Fibroblast of the conjunctiva (primary cell): ENCODE data around the gene SVIL.
"Not testable (repeated sequence)": the region's sequence is repeated elsewhere in the genome, so short reads cannot be mapped to it uniquely, and the experiment has no call there.

Experiments
- DNase-seq: peaks from one replicate; pipeline ENCODE4 v3.0.0-alpha.2; 2010; ENCODE audit warnings: low read depth

Gene SVIL

DNA sequence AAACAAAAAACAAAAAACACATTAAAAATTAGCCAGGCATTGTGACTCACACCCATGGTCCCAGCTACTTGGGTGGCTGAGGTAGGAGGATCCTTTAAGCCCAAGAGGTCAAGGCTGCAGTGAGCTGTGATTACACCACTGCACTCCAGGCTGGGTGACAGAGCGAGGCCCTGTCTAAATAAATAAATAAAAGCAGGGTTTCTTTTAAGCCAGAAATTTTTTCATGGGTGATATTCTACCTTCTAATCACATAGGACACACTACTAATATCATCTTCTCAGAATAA, 14.2 kb upstream of the SVIL start:
- DNase-seq = no peak

DNA sequence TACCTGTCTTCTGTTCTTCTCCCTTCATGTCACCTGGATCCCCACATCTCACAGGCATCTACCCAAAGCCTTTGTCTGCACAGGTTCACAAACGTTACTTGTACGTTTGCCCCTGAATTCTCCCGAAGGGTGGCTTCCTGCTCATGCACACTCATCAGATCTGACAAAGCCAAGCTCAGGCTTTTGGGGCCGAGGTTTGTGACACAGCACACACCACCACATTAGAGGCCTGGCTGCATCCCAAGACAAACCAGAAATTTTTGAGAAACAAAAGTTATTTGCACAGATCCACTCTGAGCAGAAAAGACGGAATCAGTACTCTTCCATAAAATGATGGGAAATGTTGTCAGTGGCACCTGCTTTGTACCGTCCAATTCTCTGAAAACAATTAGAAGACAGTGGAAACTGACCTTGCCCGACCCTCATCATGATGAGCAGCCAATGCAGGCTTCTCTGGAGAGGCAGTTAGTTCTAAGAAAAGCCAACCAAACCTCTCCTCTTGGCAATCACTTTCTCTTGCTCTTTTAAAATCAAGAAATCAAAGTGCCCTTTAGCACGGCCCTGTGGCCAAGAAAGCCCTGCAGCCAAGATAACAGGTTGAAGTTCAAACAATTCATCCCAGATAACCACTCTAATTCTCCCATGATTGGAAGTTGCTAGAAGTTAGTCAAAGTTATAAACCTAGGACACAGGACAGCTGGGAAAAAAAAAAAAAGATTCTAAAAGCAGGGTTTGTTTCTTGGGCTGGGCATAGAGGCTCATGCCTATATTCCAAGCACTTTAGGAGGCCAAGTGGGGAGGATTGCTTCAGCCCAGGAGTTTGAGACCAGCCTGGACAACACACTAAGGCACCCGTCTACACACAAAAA, 13.6 kb upstream of the SVIL start:
- DNase-seq = no peak

DNA sequence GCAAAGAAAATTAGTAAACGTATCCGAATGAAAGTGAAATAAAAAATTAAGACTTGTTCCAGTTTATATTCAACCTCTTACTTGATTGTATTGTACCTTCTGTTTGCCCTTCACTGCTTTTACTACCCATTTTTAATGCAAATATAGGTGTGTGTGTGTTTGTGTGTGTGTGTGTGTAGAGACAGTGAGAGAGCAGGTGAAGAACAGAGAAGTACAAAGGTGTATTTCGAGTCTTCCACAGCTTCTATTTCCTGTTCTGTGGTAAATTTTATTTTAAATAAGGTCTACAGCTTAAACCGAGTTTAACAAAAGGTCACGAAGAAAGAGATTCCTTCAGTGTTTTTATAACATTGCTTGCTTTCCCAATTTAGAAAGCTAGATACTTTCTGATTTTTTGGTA, 12.7 kb upstream of the SVIL start:
- DNase-seq = no peak

DNA sequence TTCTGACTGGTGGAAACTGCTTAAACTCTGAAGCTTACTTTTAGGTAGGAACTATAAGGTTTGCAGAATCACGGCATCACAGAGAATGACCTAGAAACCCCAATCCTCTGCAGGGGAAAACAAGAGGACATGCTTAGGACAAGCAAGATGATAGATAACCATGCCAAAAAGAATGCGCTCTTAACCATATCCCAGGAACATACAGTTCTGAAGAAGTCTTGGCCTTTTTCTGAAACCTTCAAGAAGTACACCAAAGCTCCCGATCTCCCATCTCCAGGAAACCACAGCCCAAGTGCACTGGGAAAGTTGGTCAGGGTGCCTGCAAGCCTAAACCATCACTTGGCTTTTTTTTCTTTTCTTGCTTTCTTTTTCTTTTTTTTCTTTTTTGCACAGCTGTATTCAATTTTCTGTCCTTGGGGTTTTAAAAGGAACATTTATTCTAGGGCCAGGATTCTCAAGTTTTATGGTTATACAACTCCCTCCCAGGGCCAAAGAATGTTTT, 12.2 kb upstream of the SVIL start:
- peak; percentile 87 for DNase-seq

DNA sequence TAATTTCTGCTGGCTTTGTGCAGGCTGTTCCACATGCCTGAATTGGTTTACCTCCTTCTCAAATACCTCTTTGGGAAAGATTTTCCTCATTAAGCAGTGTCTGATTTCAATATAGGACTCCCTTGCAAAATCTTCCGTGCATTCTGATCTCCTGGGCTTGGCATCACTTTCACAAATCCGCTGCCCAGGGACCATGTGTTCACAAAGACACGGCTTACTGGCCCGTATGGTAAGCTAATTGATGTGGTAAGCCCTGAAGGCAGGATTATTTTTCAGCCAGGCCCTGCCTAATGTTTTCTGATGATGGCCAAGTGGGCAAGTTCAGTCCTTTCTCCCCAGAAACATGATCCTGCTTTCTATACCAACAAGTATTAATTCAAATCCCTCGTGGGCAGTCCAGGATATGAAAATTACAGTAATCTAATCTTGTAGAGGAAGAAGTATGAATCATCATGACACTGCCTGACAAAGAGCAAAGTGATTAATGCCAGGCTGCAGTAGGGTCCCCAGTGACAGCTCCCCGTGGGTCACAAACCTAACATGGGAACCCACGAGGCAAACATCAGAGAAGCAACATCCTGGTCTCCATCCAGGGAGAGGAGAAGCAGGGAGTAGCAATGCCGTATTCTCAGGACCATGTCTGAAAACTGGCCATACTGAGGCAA, 11.6 kb upstream of the SVIL start:
- peak; percentile 96 for DNase-seq

DNA sequence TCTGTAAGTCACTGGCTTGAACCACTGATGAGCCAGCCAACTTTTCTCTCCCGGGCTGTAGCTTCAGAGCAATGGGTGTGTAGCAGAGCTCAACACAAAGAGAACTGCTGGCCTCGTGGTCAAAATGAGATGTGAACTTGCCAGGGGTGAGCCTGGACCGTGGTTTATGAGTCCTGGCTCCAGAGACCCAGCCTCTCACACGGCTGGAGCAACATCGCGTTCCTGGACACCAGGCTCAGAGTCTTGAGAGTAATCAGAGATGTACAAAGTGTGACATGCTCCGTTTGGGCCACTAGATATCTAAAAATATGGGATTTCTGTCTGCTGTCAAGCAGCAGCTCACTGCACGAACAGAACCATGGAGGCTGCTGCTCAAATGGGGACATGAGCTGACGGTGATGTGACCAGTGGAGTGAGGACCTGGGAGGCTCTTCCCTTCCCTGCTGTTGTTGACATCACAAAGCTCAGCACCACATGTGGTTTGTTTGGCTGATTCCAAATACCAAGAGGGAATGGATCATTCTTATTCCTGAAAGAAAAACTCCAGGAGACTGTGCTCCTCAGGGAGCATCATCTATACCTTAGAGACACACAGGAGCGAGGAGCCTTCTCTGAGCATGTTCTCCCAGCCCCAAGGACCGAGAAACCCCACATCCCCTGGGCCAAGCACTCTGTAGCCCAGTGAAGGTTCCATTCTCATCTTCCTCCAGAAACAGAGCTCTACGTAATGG, 9.2 kb upstream of the SVIL start:
- DNase-seq = no peak

DNA sequence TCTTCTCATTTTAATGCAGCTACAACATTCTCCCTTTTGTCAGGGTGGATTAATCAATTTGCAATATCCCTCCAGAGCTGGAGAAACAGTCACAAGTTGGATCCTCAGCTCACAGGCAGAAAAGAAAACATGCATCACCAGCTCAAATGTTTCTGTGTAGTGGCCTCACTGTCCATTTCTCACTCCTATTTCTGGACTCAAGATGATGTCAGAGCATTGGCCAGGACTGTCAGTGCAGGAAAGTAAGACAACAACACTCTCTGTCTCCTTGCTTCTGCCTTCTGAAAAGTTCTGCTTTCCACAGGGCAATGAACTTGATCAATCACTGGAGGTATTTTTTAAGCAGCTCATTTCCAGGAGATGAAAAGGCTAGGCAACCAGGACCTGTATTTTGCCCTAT, 8.2 kb upstream of the SVIL start:
- DNase-seq = no peak

DNA sequence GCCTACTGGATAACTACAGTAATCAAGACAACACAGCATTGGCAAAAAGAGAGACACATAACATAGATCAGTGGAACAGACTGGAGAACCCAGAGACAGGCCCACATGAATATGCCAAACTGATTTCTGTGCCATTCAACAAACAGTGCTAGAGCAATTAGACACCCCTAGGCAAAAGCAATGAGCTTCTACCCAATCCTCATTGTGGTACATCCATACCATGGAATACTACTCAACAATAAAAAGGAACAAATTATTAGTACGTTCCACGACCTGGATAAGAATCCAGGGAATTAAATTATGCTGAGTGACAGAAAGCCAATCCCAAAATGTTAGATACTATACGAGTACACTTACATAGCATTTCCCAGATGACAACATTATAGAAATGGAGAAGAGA, 2.8 kb upstream of the SVIL start:
- no peak for DNase-seq

DNA sequence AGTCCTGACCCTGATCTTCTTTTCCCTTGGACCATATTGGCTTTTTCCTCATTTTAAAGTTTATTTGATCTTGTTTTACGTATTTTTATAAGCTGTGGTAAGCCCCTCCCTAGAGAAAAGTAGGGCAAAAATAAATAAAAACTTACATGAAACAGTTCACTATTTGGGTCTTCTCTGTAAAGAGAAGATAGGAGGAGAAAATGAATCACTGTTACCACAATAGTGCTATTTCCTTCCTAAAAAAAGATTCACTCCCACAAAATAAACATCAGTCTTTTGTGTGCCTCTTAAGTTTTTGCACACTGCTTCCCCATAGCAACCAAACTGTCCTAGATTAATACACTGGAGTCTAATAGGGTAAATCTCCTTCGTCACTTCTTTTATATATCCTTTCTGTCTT, 1.4 kb upstream of the SVIL start:
- DNase-seq = no peak

DNA sequence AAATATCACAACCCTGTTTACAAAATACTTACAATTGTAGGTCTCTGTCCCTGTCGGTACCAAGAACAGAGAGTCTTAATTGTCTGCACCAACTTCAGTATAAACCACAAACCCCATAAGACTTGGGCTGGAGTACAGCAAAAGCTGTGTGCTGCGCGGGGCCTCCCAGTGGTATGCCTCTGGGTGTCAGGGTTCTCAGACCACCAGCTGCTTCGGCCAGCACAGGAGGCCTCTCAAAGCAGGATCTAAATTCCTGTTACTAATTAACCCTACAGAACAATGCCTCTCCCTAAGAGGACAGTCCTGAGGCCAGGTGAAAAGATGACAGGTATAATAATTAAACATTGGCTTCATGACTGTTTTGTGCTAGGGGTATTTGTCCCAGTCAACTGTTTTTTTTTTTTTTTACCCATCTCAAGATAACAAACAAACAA, 957 bp upstream of the SVIL start:
- no peak for DNase-seq

DNA sequence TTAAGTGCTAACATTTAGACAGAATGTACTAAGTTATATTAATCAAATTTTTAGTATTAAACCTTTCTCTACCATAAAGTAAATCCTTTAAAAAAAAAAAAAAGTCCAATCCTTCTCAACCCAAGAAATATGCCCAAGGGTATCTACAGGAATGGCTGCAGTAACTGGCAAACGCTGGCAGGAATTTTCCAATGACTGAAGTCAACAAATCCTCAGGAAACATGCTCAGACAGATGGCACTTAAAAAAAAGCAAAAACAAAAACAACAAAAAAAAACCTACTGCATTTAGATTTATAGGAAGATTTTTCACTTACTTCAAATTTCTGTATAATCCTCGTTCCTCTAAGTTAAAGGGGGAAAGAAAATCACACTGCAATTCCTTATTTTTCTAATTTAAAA, 666 bp downstream of the SVIL start:
- no peak for DNase-seq

DNA sequence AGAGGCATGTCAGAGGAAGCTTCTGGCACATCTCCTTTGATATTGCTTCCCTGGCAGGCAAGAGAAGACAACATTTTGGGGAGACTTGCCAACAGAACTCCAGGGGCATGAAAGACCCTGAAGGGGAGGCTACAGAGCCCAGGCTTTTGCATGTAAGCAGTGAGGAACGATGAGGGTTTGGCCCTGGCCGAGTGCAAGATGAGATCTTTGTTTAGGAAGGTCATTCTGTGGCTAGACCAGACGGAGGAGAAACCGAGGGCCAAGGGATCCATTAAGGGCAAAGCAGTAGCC, 3.8 kb downstream of the SVIL start:
- DNase-seq = no peak

DNA sequence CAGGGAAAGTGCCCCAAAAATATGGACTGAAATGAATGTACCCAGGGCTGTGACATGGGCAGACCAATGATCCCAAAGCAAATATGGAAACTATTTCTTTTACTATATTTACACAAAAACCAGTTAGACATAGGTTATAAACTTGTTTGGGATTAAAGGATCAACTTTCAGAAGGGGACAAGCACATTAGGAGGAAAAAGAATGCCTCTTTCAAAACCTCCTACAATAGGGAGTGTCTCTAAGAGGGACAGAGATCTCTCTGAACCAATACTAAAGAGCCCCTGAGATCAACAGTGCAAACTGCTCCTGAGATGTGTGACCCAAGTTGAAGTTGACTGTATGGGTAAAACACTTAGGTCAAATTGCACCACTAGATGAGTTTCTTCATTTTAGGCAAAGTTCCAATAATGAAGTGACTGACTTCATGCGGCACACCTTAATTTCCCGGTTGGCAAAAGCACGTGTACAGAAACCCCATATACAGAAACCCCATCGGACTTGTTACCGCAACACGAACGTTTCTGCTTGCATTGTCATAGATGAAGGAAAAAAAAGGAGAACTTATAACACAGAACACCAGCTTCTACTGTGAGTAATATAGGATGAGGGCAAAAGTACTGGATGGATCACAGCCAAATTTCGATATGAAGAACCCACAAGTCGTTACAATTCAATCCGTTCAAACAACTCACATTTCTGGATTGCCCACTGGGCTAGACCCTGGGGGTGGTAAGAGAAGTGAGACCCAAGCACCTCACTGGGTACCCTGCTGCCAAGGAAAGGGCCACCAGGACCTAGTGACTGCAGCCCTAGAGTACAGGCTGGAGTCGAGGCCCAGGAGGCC, 4.3 kb downstream of the SVIL start:
- DNase-seq = no peak

DNA sequence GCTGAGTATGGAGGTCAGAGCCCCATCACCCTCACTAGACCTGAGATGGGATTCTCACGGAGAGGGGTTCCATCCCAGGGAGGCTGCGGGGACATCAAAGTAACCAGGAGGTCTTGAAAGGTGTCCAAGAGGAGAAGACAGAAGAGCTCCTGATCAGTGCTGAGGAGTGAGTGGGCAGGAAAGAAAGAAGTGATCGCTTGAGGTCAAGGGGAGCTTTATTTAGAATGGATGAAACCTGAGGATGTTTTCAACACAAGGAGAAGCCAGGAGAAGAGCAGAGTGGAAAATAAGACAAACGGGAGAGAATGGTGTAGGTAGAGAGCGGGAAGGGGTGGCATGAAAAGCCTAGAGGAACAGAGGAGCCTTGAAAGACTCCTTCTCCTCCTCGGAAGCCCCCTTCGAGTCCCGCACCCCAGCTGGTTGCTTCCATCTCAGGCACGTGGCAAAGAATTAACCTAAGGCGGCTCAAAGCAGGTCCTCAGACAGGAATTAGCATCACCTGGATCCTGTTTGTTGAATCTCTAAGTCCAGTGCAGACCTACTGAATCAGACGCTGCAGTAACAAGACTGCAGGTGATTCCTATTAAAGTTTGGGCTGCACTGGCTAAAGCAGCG, 5.8 kb downstream of the SVIL start:
- no peak for DNase-seq

DNA sequence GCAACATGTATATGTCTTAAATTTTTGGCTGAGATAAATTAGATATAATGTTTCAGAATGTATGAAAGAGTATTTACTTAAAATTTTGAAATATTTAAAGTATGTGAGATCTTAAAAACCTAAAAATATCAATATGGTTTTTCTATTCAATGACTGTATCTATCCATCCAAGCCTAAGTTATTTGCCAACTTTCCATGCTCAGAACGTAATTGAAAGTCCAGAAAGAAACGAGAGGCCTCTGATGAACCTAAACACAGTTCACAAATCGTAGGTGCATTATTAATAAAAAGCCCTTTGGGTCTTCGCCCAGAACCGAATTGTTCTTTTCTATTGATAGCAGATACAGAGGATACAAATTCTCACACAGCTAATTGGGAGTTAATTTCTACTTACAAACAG, 6.5 kb downstream of the SVIL start:
- no peak for DNase-seq

DNA sequence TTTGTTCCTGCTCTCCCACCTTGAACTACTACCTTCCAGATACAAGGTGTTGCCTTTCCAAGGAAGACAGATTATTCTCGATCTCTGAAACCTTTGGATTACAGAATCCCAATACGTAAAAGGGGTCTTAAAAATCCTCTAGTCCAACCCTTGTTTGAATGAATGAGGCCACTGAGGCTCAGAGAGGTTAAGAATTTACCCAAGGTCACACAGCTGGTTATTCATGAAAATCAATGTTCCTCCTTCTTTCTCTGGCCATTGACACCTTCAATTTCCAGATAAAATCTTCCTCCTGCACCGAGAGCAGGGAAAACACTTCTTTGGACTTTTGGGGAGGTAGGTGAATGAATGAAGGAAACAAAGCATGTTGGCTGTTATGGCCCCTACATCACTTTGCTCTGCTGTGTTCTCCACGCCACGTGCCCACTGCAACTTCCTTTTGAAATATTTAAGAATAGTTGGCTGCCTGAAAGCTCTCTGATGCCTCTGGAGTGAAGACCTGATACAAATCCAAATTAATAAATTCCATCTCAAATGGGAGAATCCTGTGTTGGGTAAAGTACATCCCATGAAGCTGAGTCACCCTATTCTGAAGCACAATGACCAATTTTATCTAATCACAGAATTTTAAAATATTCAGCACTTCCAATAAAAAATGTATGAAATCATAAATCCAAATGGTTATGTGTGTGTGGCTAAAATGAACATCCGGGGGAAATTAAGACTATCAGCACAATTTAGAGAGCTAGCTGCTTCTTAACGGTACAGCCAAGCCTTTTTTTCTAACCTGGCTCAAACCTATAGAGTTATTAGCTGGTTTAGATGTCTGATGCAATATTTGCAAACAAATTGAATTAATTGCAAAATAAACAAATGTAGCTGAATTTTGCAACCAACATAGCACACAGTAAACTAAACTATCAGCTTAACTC, 7.3 kb downstream of the SVIL start:
- no peak for DNase-seq

DNA sequence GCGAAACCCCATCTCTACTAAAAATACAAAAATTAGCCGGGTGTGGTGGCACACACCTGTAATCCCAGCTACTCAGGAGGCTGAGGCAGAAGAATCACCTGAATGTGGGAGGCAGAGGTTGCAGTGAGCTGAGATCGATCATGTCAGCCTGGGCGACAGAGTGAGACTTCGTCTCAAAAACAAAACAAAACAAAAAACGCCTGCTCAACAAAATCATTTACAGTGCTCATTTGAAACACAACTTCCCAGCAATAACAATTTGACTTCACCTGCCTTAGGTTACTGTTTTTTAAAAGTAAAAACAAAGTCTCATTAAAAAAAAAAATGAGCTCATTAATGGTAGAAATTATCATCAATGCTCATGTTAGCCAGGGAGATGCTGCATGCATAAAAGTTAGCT, 10.4 kb downstream of the SVIL start:
- not testable (repeated sequence) for DNase-seq

DNA sequence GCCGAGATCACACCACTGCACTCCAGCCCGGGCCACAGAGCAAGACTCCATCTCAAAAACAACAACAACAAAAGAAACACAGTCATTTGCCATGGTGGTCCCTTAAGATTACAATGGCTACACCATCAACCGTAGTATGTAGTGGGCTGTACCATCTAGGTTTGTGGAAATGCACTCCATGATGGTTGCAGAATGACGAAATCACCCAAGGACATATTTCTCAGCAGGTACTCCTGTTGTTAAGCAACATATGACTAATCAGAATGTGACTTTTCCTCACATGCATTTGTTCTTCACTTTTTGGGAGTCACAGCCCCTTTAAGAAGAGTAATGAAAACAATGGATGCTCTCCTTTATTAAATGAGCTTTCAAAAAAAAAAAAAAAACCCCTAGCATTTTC, 11.0 kb downstream of the SVIL start:
- no peak for DNase-seq

DNA sequence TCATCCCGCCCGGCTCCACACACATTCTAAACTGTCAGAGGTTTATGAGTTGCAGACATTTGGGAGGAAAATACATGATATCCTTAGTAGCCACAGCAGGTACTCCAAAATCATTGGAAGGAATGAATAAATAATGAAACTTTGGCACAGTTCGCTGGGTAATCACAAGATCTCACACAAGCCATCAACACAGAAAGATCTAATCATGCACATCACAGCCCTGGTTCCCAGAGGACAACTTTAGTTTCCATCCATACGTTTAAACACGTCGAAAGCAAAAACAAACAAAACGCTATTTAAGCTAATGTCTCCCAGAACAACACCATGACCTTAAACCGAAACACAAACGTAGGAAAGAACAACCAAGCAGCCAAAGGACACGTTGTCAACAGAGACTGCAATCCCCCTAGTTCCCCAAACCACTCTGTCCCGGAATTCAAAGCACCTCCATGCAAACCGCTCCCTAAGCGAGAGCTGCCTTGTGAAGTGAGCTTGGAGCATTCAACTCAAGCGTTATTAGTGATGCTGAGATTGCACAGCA, 12.3 kb downstream of the SVIL start:
- DNase-seq = no peak

DNA sequence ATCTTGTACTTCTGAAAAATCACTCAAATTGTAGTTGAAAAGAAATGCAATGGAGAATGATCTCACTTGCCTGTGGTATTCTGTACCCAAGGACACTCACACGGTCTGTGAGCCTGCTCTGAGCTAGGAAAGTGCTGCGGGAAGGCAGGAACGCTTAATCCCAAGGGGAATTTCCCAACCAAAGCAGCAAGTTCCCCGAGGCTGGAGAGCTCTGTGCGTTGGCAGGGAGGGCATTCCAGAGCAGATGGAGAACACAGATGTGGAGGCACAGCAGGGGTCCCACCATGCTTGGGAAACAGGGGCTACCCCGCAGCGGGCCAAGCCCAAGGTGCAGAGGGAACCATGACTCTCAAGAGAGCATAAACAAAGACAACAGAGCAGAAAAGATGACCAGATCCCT, 13.6 kb downstream of the SVIL start:
- peak; percentile 67 for DNase-seq
